B cell (primary cell): Measurements from ENCODE around the gene TALDO1.

Experiments
- CTCF ChIP-seq: fragments of 200-600 bp; IDR thresholded peaks from one replicate; pipeline ENCODE4 v1.8.0; 2022; ENCODE audit warnings: antibody characterized with exemption, mild to moderate bottlenecking
- EZH2 ChIP-seq: IDR thresholded peaks from 2 replicates; pipeline ENCODE4 v1.6.1; 2012; ENCODE audit warnings: borderline replicate concordance, low read depth, mild to moderate bottlenecking, moderate library complexity, low read length; ENCODE audit not compliant: insufficient read depth, poor library complexity, severe bottlenecking

DNA sequence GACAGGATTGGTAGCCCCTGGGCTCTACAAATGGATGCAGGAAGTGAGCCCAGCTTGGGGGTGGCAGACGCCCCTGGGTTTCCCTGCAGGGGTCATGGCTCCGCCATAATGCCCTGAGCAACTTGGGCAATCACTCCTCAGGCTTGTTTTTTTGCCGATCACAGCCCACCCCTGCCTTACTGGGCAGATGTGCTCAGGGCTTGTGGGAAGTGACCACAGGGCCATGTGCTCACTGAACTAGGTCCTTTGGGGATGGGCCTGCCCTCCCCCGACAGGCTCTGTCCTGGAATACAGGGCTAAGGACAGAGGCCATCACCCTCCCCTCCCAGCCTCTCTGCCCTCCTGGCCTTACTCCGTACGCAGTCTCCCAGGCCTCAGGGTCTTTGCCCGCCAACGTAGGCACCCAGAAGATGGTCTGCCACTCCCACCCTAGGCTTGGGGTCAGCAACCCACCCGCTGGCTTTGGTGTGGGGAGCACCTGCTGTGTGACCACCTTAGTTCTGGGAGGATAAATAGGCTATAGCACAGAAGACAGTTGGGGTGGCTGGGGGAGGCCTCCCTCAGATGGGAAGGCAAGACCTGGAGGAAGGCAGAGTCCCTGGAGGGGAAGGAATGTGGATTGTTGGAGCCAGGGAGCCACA is 66.3 kb downstream of the TALDO1 start:
- TF ChIP-seq CTCF (no peak), EZH2 (no peak)
